SK-N-MC (cell line): ENCODE results near the gene ARHGEF7.

Source experiments
- DNase-seq: peaks from one replicate; pipeline ENCODE4 v3.0.0-alpha.2; 2011; ENCODE audit warnings: low read depth, low spot score
- H3K27ac ChIP-seq: fragments of 200-600 bp; sonication (generic); 2 replicates; pipeline ENCODE4 v1.5.1; 2016; ENCODE audit warnings: mixed run types
- H3K36me3 ChIP-seq: fragments of 200-600 bp; sonication (generic); 2 replicates; pipeline ENCODE4 v1.6.1; 2017; ENCODE audit warnings: antibody characterized with exemption, low read length, mixed read lengths; ENCODE audit not compliant: insufficient read depth
- H3K4me3 ChIP-seq: fragments of 200-600 bp; sonication (generic); 2 replicates; pipeline ENCODE4 v1.5.1; 2016
- H3K9ac ChIP-seq: fragments of 200-600 bp; sonication (generic); 2 replicates; pipeline ENCODE4 v1.8.0; 2017; ENCODE audit warnings: mixed run types, mixed read lengths; ENCODE audit not compliant: insufficient read length
- H3K9me3 ChIP-seq: fragments of 200-600 bp; sonication (generic); 2 replicates; pipeline ENCODE4 v1.6.1; 2017; ENCODE audit warnings: low read depth, mild to moderate bottlenecking, antibody characterized with exemption, low read length, moderate library complexity, mixed read lengths
- EZH2 ChIP-seq: fragments of 200-600 bp; sonication (generic); IDR thresholded peaks from one replicate; pipeline ENCODE4 v1.6.1; 2017; ENCODE audit warnings: antibody characterized with exemption
- FOXP2 ChIP-seq: optimal IDR thresholded peaks from 2 replicates; pipeline ENCODE3; 2011; ENCODE audit warnings: mild to moderate bottlenecking, moderate library complexity; ENCODE audit not compliant: insufficient read depth; ENCODE audit errors: extremely low read length, control extremely low read depth
- POLR2AphosphoS5 ChIP-seq: IDR thresholded peaks from 2 replicates; pipeline ENCODE4 v1.6.1; 2012; ENCODE audit warnings: mild to moderate bottlenecking, low read depth, low read length, borderline replicate concordance

ARHGEF7 gene

DNA sequence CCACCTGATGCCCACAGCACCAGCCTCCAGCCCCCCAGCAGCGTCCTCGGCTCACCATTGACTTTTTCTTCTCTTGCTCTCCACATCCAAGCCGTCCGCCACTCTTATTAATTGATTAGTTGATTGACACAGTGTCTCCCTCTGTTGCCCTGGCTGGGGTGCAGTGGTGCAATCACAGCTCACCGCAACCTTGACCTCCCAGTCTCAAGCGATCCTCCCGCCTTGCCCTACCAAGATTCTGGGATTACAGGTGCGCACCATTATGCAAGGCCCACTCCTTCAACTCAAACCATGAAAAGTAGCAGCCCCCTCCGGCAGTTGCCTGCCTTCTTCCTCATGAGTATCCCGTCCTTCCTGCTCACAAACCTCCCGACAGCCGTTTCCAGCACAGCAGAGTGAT lies 204.4 kb downstream of the ARHGEF7 start:
- TF ChIP-seq EZH2 (no peak), FOXP2 (no peak), POLR2AphosphoS5 (no peak)
- no peak for DNase-seq
- Histone ChIP-seq H3K27ac (no peak overlapping the region), H3K36me3 (no peaks in the 10 kb centered on the region), H3K9ac (no peak overlapping the region), H3K4me3 (no peak overlapping the region), H3K9me3 (no peaks in the 10 kb centered on the region)

DNA sequence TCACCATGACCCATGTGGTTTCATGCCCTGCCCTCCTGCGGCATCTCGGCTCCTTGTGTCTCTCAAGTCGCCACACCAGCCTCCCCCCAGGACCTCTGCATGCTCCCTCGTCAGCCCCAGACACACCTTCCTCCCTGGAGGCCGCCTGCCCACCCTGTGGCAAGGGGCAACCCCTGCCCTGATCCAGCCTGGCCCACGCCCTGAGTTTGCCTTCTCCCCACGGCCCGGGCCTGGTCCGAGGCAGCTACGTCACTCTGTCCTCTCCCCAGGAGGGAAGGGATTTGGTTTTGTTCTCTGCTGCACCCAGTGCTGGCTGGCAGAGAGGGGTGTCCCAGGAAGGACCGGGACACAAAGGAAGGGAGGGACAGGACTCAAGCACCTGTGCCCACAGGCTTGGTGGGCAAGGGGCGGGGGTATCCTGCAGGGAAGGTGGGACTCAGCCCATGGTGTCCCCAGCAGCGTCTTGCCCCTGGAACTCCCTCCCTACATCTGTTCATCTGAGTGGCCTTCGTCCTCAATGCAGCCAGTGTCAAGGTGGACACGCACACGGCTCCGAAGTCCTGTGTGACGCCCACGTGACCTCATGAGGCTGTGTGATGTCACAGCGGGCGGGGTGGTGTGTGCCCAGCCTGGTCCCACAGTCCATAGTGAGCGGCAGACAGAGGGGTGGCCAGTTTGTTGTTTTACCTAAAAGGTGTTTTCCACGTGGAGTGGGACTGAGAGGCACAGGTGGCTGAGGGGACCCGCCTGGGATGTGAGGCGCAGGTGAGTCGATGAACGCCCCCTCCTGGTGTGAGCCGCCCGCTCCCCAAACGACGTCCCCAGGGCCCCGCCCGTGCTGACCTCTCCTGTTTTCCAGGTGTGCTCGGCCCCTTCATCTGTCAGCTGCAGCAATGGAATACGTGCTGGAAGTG lies 205.1 kb downstream of the ARHGEF7 start, which contains the start of gene TEX29:
TEX29 (plus strand) TSS at position 645 of the 914 bp plus-strand sequence; CDS start at position 894, 249 bp downstream.
- Histone ChIP-seq H3K4me3 (no peak within 1 kb of the TSS), H3K36me3 (no peaks in the 10 kb centered on the region), H3K9me3 (no peaks in the 10 kb centered on the region), H3K9ac (no peak within 1 kb of the TSS), H3K27ac (no peak within 1 kb of the TSS)
- DNase-seq, result no peak
- TF ChIP-seq POLR2AphosphoS5 (no peak), EZH2 (no peak)

DNA sequence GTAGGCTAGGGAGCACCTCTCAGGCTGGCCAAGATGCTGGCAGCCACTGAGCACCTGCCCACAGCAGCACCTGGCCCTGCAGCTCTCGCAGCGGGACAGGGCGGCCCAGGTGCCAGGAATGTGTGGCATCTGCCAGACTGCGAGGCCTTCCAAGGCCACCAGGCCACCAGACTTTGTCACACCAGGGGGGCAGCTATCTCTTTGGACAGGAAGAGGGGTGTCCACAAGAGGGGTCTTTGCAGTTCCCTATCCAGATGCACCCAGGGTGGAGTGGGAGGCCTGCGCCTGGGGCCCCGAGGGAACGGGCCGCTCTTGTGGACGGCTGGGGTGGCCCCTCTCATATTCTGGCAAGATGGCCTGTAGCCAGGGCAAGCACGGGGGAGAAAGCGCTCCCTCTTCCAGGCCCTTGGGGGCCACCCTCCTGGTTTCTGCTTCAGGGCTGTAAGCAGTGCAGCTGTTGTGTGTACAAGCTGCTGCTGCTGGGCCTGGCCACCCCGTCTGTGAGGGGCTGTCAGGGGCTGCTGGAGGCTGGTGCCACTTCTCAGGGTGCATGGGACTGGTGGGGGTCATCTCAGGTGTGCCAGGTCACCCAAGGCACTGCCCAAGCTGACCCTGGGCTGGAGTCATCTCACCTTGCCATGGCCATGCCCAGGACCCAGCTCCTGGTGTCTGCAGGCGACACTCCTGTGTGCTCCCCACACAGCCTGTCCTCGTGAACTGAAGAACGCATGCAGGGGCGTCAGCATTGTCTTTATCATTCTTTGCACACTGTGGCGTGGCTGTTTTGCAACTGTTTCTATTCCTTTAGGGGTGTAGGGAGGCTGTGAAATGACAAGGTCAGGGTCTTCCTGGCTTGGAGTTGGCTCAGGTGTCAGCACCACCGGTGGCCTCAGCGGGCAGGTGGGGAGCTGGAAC lies 207.1 kb downstream of the ARHGEF7 start:
- Histone ChIP-seq H3K4me3 (no peak overlapping the region), H3K9ac (no peak overlapping the region), H3K27ac (no peak overlapping the region), H3K9me3 (no peaks in the 10 kb centered on the region), H3K36me3 (no peaks in the 10 kb centered on the region)
- no peak for DNase-seq
- TF ChIP-seq EZH2 (no peak), POLR2AphosphoS5 (no peak), FOXP2 (no peak)

DNA sequence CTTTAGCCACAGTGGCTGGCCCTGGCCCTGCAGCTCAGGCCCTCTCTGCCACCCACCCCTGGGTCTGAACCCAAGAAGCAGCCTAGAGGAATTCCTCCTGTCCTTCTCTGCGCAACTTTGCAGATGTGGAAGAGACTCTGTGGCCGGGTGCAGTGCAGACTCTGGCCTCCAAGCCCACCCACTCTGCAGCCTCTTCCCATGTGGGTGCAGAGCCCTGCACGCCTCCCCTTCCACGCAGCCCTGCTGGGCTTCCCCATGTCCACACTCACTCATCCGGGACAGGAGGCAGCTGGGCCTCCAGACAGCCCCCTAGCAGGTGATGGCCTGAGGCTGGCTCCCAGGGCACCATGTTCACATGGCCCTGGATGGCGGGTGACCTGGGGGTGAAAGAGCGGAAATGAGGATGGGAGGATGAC lies 207.8 kb downstream of the ARHGEF7 start:
- TF ChIP-seq FOXP2 (no peak), POLR2AphosphoS5 (no peak), EZH2 (no peak)
- Histone ChIP-seq H3K27ac (no peak overlapping the region), H3K4me3 (no peak overlapping the region), H3K36me3 (no peaks in the 10 kb centered on the region), H3K9me3 (no peaks in the 10 kb centered on the region), H3K9ac (no peak overlapping the region)
- no peak for DNase-seq

DNA sequence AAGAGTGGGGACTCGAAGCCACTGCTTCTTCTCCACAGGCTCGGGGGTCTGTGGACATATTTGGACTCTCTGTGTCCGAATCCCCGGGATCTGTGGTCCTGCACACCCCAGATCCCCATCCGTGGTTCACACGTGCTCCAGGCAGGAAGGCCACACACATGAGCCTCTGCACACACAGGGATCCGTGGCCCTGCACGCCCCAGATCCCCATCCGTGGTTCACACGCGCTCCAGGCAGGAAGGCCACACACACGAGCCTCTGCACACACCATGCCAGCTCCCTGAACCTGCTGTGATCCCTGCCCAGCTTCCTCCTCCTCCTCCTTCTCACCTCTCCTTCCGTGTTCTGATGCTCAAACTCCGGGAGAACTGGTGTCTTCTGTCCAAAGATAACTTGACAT lies 208.4 kb downstream of the ARHGEF7 start:
- Histone ChIP-seq H3K4me3 (no peak overlapping the region), H3K9ac (no peak overlapping the region), H3K9me3 (no peaks in the 10 kb centered on the region), H3K36me3 (no peaks in the 10 kb centered on the region), H3K27ac (no peak overlapping the region)
- no peak for DNase-seq
- TF ChIP-seq EZH2, result no peak
- no peak for TF ChIP-seq FOXP2
- no peak for TF ChIP-seq POLR2AphosphoS5

DNA sequence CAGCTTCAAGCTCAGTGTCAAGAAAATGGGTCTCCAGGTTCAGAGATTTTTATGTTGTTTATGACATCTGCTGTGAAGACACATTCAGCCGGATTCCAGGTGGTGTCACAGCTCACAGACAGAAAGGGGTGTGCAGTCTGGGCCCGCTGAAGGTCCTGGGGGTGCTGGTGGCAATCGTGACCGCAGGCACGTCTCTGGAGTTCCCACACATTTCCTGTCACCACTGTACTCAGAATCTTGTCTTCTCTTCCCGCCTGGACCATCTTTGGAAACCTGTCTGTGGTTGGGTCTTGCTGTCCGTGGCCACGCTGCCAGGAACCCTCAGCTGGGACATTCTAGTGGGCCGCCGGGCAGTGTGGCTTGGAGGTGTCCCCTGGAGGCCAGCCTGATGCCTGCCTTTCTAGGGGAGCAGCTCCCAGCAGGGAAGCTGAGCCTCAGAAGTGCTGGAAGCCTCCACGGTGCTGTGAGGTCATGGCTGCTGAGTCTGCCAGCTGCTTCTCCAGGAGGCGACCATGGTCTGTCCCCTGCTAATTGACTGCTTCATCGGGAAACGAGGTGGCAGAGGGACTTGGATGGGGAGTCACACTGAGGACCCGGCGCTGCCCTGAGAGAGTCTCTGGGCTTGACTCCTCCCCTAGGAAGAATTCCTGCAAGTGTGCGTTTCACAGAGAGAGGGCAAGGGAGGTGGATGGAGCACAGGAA lies 209.0 kb downstream of the ARHGEF7 start:
- Histone ChIP-seq H3K4me3 (no peak overlapping the region), H3K27ac (no peak overlapping the region), H3K36me3 (no peaks in the 10 kb centered on the region), H3K9me3 (no peaks in the 10 kb centered on the region), H3K9ac (no peak overlapping the region)
- no peak for TF ChIP-seq EZH2
- no peak for TF ChIP-seq POLR2AphosphoS5
- no peak for TF ChIP-seq FOXP2
- no peak for DNase-seq

DNA sequence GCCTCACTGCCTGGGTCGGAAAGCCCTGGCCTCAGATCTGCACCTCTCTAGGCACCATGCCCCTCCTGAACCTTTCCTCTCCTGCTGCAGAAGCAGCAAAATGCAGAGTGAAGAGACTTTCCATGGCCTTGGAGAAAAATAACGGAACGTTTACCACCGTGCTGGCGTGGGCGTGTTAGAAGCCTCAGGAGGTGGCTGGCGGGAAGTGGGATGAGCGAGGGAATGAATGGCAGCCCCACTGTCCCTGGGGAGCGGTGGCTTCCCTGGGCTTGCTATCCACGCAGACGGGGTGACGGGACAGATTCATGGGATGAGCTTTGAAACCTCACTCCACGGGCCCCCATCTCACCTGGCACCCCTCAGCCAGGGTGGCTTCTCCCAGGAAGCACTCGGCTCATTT lies 209.6 kb downstream of the ARHGEF7 start:
- no peak overlapping the region for H3K9ac ChIP-seq
- no peak overlapping the region for H3K27ac ChIP-seq
- no peaks in the 10 kb centered on the region for H3K36me3 ChIP-seq
- TF ChIP-seq EZH2 (no peak), POLR2AphosphoS5 (no peak), FOXP2 (no peak)
- no peaks in the 10 kb centered on the region for H3K9me3 ChIP-seq
- DNase-seq, result no peak
- H3K4me3 ChIP-seq, result no peak overlapping the region

DNA sequence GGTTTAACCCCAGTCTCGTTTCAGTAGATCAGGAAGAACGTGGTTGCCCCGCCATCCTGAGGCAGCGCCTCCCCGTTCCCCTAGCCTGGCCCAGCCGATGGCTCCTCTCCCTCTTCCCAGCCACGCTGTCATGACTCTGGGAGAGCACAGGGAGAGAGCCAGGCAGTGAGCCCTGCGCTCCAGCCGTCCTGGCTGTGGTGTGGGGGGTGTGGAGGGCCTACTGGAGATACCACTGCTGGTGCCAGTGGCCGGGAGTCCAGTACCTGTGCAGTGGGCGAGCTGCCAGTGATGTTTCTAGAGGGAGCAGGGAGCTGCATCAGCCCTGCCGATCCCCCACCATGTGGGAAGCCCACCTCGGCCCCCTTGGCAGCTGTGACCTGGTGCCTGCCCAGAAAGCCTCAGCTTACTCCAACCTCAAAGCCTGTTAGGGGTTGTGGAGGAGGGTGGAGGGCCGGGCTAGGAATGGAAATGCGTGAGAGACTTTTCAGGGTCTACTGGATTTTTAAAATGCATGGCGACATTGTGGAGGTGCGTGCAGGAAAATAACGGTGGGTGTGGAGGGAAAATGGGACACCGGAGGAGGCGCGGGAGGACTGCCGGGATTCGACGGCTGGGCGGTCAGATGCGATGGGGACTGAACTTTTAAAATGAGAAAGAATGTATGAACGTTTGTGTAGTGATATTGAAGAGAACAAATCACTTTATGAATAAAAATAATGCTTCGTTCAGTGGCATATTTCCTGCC lies 210.2 kb downstream of the ARHGEF7 start:
- no peak overlapping the region for H3K4me3 ChIP-seq
- no peaks in the 10 kb centered on the region for H3K36me3 ChIP-seq
- H3K9ac ChIP-seq, result no peak overlapping the region
- H3K27ac ChIP-seq, result no peak overlapping the region
- TF ChIP-seq POLR2AphosphoS5, result no peak
- no peak for TF ChIP-seq FOXP2
- TF ChIP-seq EZH2, result no peak
- H3K9me3 ChIP-seq, result no peaks in the 10 kb centered on the region
- DNase-seq, result no peak
